SK-N-SH treated with all-trans-retinoic acid at 6 μM for 48 hours (cell line): ENCODE results near the gene MPST.

Source experiments
- PATZ1 ChIP-seq: fragments of 250-450 bp; sonication (Bioruptor Pico); IDR thresholded peaks from 2 replicates; pipeline ENCODE4 v1.8.0; 2020; ENCODE audit warnings: mild to moderate bottlenecking, moderate library complexity, borderline replicate concordance
- TOX ChIP-seq: fragments of 250-450 bp; sonication (Bioruptor Pico); IDR thresholded peaks from 2 replicates; pipeline ENCODE4 v1.8.0; 2021; ENCODE audit warnings: mild to moderate bottlenecking, moderate library complexity, borderline replicate concordance

GRCh38 chr22:36982136-36982535, 37.4 kb upstream of the MPST start:
- TF ChIP-seq PATZ1 (CRISPR knock-in tag): no peak
- TF ChIP-seq TOX (CRISPR knock-in tag): no peak
